ENCODE results near the gene ZNF532. TPM values are rescaled to one million over a fixed set of nuclear protein-coding genes. Genes with fewer than 3 reads are reported as not detected.
A peak's percentile ranks its signal among the peaks of the same experiment; 100 is the strongest.

ZNF532 gene
- total RNA-seq, 1 donor, result 42.6 TPM

DNA sequence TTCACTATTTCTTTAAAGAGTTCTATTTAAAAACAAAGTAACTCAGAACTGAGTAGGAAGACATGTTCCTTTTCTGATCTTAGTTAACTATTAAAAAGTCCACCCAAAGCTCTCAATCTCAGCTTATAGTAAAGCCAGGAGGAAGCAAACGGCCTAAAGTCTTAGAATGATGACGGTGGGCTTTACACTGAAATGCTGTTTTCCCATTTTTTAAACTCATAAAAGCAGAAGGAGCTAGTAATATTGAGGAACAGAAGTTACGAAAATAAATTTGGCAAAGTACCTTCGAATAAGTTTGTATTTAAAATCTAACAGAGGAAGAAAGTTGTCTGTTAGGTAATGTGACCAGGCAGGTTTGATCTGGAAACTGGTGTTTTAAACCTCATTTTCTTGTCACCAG is 111.1 kb downstream of the ZNF532 start:
- no peak overlapping the region for H3K4me3 ChIP-seq (ENCODE audit: low read depth, low read length)
- TF ChIP-seq CTCF (IDR thresholded peaks at IDR 0.05; ENCODE audit: insufficient read depth, low read length), result no peak
- no peak for DNase-seq (ENCODE audit: low read depth)

DNA sequence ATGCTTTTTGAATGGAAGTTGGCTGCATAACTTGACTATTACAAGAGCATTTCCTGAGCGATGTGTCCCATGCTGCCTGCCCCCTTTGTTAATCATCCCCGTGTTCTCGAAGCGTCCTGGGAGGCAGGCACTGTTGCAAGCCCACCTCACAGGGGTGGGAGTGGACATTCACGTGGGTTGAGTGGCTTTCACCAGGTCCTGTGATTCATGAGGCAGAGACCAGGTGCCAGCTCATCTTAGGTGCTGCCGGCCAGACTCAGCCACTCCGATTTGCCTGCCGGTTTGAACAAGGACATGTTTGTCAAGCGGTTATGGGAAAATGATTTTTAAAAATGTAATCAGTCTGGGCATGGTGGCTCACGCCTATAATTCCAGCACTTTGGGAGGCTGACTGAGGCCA is 112.5 kb downstream of the ZNF532 start:
- no peak for TF ChIP-seq CTCF (IDR thresholded peaks at IDR 0.05; ENCODE audit: insufficient read depth, low read length)
- no peak overlapping the region for H3K4me3 ChIP-seq (ENCODE audit: low read depth, low read length)
- no peak for DNase-seq (ENCODE audit: low read depth)

DNA sequence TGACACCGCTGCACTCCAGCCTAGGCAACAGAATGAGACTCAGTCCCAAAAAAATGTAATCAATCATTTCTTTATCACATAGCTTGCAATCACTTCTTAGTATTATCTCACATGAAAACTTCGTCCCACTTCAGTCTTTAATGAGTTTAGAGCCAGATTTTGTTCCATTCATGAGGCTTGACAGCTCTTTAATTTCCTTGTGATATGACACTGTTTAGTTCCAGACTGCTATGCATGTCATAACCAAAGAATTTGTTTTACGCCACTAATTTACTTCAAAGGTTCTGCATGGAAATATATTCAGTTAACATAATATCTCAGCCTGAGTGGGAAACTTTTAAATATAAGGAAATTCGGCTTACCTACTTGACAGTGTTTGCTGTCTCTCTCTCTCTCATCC is 113.1 kb downstream of the ZNF532 start:
- no peak for TF ChIP-seq CTCF (IDR thresholded peaks at IDR 0.05; ENCODE audit: insufficient read depth, low read length)
- H3K4me3 ChIP-seq (ENCODE audit: low read depth, low read length), result no peak overlapping the region
- peak; percentile 26 for DNase-seq (ENCODE audit: low read depth)

DNA sequence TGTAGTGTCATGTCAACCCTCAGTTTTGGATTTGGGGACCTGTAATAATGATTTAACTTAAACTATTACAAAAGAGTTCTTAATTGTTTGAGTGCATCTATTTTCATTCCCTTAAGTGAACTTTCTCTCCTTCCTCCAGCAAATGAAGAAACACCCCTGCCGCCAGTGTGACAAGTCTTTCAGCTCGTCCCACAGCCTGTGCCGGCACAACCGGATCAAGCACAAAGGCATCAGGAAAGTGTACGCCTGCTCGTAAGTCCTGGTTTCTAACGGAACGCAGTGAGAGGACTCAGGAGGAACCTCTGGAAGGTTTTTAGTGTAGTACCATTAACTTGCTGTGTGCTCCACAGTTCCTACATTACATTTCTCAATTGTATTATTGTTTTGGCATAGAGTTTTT is 114.2 kb downstream of the ZNF532 start:
- TF ChIP-seq CTCF (IDR thresholded peaks at IDR 0.05; ENCODE audit: insufficient read depth, low read length), result no peak
- H3K4me3 ChIP-seq (ENCODE audit: low read depth, low read length), result no peak overlapping the region
- DNase-seq (ENCODE audit: low read depth), result no peak

- TF ChIP-seq CTCF (IDR thresholded peaks at IDR 0.05; ENCODE audit: insufficient read depth, low read length), result no peak
- DNase-seq (ENCODE audit: low read depth), result no peak
- H3K4me3 ChIP-seq (ENCODE audit: low read depth, low read length), result no peak overlapping the region
These were observed 114.9 kb downstream of the ZNF532 start for GRCh38 chr18:58979615-58980014.

DNA sequence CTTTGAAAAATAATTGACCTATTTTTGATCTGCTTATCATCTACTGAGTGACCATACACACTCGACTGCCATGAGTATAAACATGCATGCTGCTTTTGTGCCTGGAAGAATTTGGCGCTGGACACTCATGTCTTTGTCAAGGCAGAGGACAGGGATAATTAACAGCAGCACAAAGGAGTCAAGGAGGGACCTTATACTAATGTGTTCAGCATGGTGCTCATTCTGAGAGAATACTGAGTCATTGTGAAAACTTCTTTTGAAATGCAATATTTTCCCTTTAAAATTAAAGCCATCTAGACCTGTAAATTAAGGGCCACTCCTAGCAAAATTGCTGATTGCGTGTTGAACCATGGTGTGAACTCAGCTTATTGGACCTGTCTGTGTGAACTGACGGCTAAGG is 116.3 kb downstream of the ZNF532 start:
- no peak overlapping the region for H3K4me3 ChIP-seq (ENCODE audit: low read depth, low read length)
- TF ChIP-seq CTCF (IDR thresholded peaks at IDR 0.05; ENCODE audit: insufficient read depth, low read length), result no peak
- no peak for DNase-seq (ENCODE audit: low read depth)
